GM19397 (cell line): ENCODE results near the gene THEM4.

ENCODE experiments used
- ATAC-seq: cut with Tn5 transposase; IDR thresholded peaks from one replicate; pipeline ENCODE4 v1.9.1; 2021; ENCODE audit warnings: mild to moderate bottlenecking, moderate library complexity; ENCODE audit not compliant: unreplicated experiment

The THEM4 gene

GRCh38 chr1:151839082-151839412 is 70.3 kb downstream of the THEM4 start:
- no peak for ATAC-seq

GRCh38 chr1:151838222-151839081 is 70.9 kb downstream of the THEM4 start:
- no peak for ATAC-seq

GRCh38 chr1:151837884-151838221 is 71.5 kb downstream of the THEM4 start:
- no peak for ATAC-seq

GRCh38 chr1:151837197-151837596 is 72.1 kb downstream of the THEM4 start:
- ATAC-seq: no peak

GRCh38 chr1:151835596-151835995 is 73.7 kb downstream of the THEM4 start:
- ATAC-seq: no peak

- no peak for ATAC-seq
Observed at GRCh38 chr1:151834239-151834638, 75.1 kb downstream of the THEM4 start.

- ATAC-seq: no peak
Observed at GRCh38 chr1:151833172-151833900, 76.0 kb downstream of the THEM4 start.

GRCh38 chr1:151832318-151832980 is 76.9 kb downstream of the THEM4 start:
- no peak for ATAC-seq

GRCh38 chr1:151831605-151832004 is 77.7 kb downstream of the THEM4 start, which contains the start of gene RORC:
TSS of gene RORC (minus strand) at chr1:151831802. CDS start at chr1:151831764, 38 bp downstream.
- ATAC-seq: no peak

GRCh38 chr1:151831256-151831591 is 78.1 kb downstream of the THEM4 start:
- ATAC-seq: no peak

GRCh38 chr1:151830055-151830454 is 79.3 kb downstream of the THEM4 start:
- ATAC-seq: no peak

- no peak for ATAC-seq
Observed at GRCh38 chr1:151829352-151830046, 79.8 kb downstream of the THEM4 start.

- ATAC-seq: no peak
Observed at GRCh38 chr1:151828921-151829320, 80.4 kb downstream of the THEM4 start.

- no peak for ATAC-seq
Observed at GRCh38 chr1:151827853-151828252, 81.5 kb downstream of the THEM4 start.

GRCh38 chr1:151825751-151826660 is 83.3 kb downstream of the THEM4 start:
- no peak for ATAC-seq

- no peak for ATAC-seq
Observed at GRCh38 chr1:151825204-151825603, 84.1 kb downstream of the THEM4 start.
